Aorta (tissue), 5 donors: ENCODE results near the gene APH1A. TPM values are rescaled to one million over a fixed set of nuclear protein-coding genes. Genes with fewer than 3 reads are reported as not detected.
"Not testable (repeated sequence)": the region's sequence is repeated elsewhere in the genome, so short reads cannot be mapped to it uniquely, and the experiment has no call there.

ENCODE experiments used
- ATAC-seq: fragments of 200-7000 bp; cut with Tn5 transposase; one replicate; pipeline ENCODE4 v1.9.1; 2022; ENCODE audit warnings: moderate library complexity; ENCODE audit not compliant: low FRiP score
- DNase-seq, 2 donors: peaks; one replicate each; pipeline ENCODE4 v3.0.0-alpha.2; 2020
- H3K27ac ChIP-seq, 2 donors: one replicate each; pipeline ENCODE4 v1.5.1; 2013; ENCODE audit warnings: low read length in 2 of 2, mild to moderate bottlenecking in 2 of 2, moderate library complexity in 2 of 2, control low read depth in 1 of 2, inconsistent platforms in 1 of 2, low read depth in 1 of 2
- H3K27me3 ChIP-seq, 2 donors: one replicate each; pipeline ENCODE4 v1.6.1; 2013; ENCODE audit warnings: control low read depth in 1 of 2, low read length in 1 of 2, mild to moderate bottlenecking in 1 of 2, moderate library complexity in 1 of 2; ENCODE audit not compliant: insufficient read depth in 2 of 2, control insufficient read depth in 1 of 2
- H3K36me3 ChIP-seq, 2 donors: one replicate each; pipeline ENCODE4 v1.6.1; 2013; ENCODE audit warnings: control low read depth in 1 of 2, low read length in 1 of 2, mild to moderate bottlenecking in 1 of 2; ENCODE audit not compliant: insufficient read depth in 2 of 2, control insufficient read depth in 1 of 2
- H3K4me1 ChIP-seq, 2 donors: one replicate each; pipeline ENCODE4 v1.6.1; 2013; ENCODE audit warnings: low read length in 2 of 2, control low read depth in 1 of 2, mild to moderate bottlenecking in 1 of 2, moderate library complexity in 1 of 2; ENCODE audit not compliant: insufficient read depth in 2 of 2, control insufficient read depth in 1 of 2
- H3K4me3 ChIP-seq, 2 donors: one replicate each; pipeline ENCODE4 v1.5.1; 2013; ENCODE audit warnings: low read length in 2 of 2, control low read depth in 1 of 2, mild to moderate bottlenecking in 1 of 2
- H3K9me3 ChIP-seq: one replicate; pipeline ENCODE4 v1.6.1; 2013; ENCODE audit warnings: mild to moderate bottlenecking, low read length; ENCODE audit not compliant: control insufficient read depth
- WGBS, 2 donors: extraction: QIAGEN DNeasy Blood & Tissue Kit; methylation state at CpG; one replicate each; pipeline ENCODE4 v1.1.7; 2013; 5-methylcytosine and 5-hydroxymethylcytosine counted together
- intact Hi-C, 2 donors: fragments of 100-400 bp; cut with DNase I; formaldehyde crosslinking; loops; one replicate each; pipeline versions ENCODE4 v1.14.2 to v1.15.0; 2022
- polyA plus RNA-seq, 2 donors: library from polyadenylated mRNA; stranded (reverse); fragments of 200-250 nt; gene quantifications; one replicate each; pipeline ENCODE4 v1.2.3, GENCODE V29; 2013
- total RNA-seq, 2 donors: library from RNA; stranded (reverse); fragmentation: NEBNext Ultra II Directional; extraction: Animal tissue kit (Norgen Biotek cat#: 25700); gene quantifications; one replicate each; pipeline ENCODE4 v1.2.1, GENCODE V29; 2021
- donor health status: healthy with polysubstance abuse.
- donor health status: Bipolar disorder and iron deficiency.
- donor health status: DM: no; HTN: no; CAD: no.
- donor health status: DM: no; HTN: no; CAD: no.
- donor health status: DM: yes; HTN: yes; CAD: no.

The APH1A gene
- total and polyA plus RNA-seq, 4 donors: 67.8 to 82.9 (median 72.8) TPM

DNA sequence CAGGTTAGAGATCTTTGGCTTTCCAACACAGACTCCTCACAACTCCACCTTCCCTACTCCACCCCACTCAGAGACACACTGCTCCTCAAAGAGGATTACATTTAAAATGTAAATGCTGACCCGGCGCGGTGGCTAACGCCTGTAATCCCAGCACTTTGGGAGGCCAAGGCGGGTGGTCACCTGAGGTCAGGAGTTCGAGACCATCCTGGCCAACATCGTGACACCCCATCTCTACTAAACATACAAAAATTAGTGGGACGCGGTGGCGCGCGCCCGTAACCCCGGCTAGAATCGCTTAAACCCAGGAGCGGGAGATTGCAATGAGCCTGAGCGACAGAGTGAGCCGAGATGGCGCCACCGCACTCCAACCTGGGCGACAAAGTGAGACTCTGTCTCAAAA, 31.1 kb downstream of the APH1A start:
- no peaks in the 10 kb centered on the region for H3K36me3 ChIP-seq
- WGBS, 2 donors: 93 to 94% methylated on average over 21 of the region's 21 CpGs
- H3K4me3 ChIP-seq: no peak overlapping the region
- peak in 1 of 2 donors; percentile 52 for DNase-seq
- no peak for ATAC-seq
- H3K27me3 ChIP-seq: no peaks in the 10 kb centered on the region
- H3K27ac ChIP-seq: no peak overlapping the region
- intact Hi-C loops: no loop called here
- no peaks in the 10 kb centered on the region for H3K9me3 ChIP-seq
- no peaks in the 10 kb centered on the region for H3K4me1 ChIP-seq

DNA sequence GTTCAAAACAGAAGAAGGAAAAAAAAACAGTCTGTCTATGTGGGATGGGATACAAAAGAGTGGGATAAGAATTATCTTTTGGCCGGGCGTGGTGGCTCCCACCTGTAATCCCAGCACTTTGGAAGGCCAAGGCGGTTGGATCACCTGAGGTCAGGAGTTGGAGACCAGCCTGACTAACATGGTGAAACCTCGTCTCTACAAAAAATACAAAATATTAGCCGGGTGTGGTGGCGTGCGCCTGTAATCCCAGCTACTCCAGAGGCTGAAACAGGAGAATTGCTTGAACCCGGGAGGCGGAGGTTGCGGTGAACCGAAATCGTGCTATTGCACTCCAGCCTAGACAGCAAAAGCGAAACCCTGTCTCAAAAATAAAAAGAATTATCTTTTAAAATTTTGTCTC, 31.6 kb downstream of the APH1A start:
- H3K4me3 ChIP-seq, H3K27me3 ChIP-seq, H3K36me3 ChIP-seq, H3K9me3 ChIP-seq, DNase-seq, intact Hi-C loops, H3K4me1 ChIP-seq, ATAC-seq, H3K27ac ChIP-seq: not testable (repeated sequence)
- WGBS, 2 donors: 95% methylated on average over 13 of the region's 13 CpGs

DNA sequence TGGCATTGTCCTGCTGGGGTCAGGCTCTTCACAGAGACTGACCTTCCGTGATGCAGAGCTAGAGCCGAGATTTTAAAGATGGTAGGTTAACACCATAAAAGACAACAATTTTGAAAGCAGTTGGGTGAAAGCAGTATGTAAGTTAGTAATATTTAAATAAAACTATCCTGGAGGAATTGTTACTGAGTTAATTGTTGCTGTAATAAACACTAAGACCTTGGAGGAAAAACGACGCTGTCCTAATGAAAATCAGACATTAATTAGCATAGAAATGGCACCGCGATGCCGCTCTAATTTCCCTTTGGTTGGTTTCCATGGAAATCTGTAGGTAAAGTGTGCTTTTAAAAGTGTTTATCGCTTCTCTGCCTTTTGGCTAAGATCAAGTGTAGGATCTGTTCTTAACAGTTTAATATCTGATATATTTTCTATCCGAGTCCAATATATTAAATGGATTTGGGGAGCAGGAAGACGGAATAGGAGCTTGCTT, 32.2 kb downstream of the APH1A start:
- 27 to 31% methylated on average over 10 of the region's 10 CpGs for WGBS, 2 donors
- no peaks in the 10 kb centered on the region for H3K4me1 ChIP-seq
- no peaks in the 10 kb centered on the region for H3K27me3 ChIP-seq
- peak in 1 of 2 donors; percentile 15 for DNase-seq
- peak overlapping the region; percentile 32 to 61 for H3K4me3 ChIP-seq
- H3K27ac ChIP-seq: no peak overlapping the region
- H3K9me3 ChIP-seq: no peaks in the 10 kb centered on the region
- H3K36me3 ChIP-seq: no peaks in the 10 kb centered on the region
- no peak for ATAC-seq
- intact Hi-C loops: no loop called here

DNA sequence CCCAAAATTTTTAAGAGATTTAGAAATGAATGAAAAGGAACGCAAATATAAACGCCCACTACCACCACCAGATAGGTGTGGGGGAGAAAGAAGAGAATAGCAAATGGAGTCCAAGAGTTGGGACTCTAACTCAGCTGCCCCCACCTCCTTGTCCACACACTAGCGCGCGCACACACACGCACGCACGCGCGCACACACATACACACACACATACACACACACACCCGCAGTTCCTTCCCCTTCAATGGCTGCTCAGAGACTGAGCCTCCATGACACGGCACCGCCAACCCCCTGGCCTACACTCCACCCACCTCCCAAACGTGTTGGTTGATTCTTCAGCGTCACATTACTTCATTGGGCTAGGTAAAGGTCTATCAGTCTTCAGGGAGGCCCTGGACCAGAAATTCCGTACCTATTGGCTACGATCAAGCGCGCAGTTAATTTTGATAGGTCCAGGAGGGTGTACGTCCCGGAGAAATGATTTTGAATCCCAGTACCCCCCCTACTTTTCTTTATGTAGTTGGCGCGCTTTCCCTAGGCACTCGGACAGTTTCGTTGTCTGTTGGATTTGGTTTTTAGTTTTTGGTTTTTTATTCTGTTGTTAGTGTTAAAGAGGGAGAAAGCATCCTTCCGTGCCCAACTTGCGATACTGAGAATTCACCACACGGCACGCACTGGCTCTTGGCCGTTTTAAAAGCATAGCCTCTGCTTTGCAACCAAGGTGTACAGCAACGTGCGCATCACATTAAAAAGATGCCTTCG, 32.8 kb downstream of the APH1A start, which contains the start of gene ANP32E:
TSS of gene ANP32E (minus strand) at position 261 of the 762 bp plus-strand sequence. CDS start 326 bp downstream, outside the sequence.
- Histone ChIP-seq H3K27me3 (no peaks in the 10 kb centered on the region), H3K27ac (peak within 1 kb of the TSS; percentile 77 to 93), H3K4me1 (no peaks in the 10 kb centered on the region), H3K9me3 (no peaks in the 10 kb centered on the region), H3K36me3 (no peaks in the 10 kb centered on the region), H3K4me3 (peak within 1 kb of the TSS; percentile 90 to 94)
- ATAC-seq (peak; percentile 95), DNase-seq (peak; percentile 96 to 97)
- WGBS, 2 donors: 0 to 1% methylated on average over 33 of the region's 33 CpGs
- intact Hi-C loops: no loop called here

DNA sequence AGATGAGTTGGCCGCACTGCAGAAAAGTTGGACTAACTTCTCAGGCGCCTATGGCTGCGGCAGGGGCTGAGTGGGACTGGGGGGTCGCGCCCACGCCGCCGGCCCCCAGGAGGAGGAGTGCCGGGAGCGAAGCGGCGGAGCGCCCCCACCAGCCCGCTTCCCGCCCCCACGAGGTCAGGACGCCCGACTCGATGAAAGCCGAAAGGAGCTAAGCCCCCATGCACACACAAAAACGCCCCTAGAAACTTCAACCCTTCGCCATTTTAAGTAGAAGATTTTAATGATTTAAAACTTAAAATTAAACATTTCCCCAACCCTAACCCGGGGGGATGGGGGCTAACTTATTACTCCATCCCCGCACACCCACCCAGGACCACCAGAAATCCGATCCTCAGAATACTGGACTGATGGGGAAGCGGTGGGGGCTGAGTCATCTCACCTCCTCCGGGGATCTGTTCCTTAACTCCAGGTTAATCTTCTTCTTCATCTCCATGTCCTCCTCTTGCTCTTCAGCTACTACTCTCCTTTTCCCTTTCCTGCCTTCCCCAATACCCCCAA, 33.4 kb downstream of the APH1A start:
- Histone ChIP-seq H3K27ac (peak overlapping the region; percentile 77 to 93), H3K4me3 (peak overlapping the region; percentile 90 to 94), H3K9me3 (no peaks in the 10 kb centered on the region), H3K36me3 (no peaks in the 10 kb centered on the region), H3K27me3 (no peaks in the 10 kb centered on the region), H3K4me1 (no peaks in the 10 kb centered on the region)
- ATAC-seq (peak; percentile 42), DNase-seq (peak in 1 of 2 donors; percentile 77)
- WGBS, 2 donors: 0 to 1% methylated on average over 26 to 27 of the region's 27 CpGs
- intact Hi-C loops: no loop called here

DNA sequence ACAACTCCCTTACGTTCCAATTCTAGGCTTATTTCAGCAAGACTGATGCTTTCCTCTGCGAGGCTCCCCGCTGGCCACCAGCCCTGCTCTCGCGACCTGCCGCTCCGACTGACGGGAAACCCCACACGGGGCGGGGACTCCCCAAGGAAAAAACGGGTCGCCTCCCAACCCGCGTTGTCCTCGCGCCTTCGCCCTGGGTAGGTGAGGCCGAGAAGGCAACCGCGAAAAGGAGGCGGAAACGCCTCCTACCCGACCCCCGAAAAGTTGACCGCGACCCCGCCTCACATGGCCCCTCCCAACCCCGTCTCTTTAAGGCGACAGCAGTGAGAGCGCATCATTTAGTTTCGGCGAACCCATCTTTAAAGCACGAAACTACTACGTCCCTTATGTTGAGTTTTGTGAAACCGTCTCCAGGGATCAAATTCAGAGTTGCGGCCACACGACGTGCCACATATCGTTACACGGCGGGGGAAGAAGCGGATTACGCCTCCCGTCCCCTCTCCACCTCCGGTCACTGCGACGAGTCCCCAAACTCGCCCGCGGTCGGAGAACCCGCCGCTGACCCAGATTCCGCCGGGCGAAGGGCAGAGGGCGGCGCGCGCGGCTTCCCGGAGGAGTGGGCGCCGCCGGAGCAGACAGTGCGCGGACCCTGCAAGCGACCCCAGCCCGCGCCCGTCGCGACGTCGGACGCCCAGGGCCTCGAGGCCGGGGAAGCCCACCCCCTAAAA, 34.1 kb downstream of the APH1A start:
- no peaks in the 10 kb centered on the region for H3K9me3 ChIP-seq
- ATAC-seq (peak; percentile 88), DNase-seq (peak; percentile 93)
- H3K27me3 ChIP-seq: no peaks in the 10 kb centered on the region
- WGBS, 2 donors: 0% methylated on average over 78 of the region's 78 CpGs
- no peaks in the 10 kb centered on the region for H3K4me1 ChIP-seq
- H3K27ac ChIP-seq: peak overlapping the region; percentile 77 to 93
- peak overlapping the region; percentile 90 to 94 for H3K4me3 ChIP-seq
- no peaks in the 10 kb centered on the region for H3K36me3 ChIP-seq
- intact Hi-C loops: loop anchor here in 1 of 2 donors (5.0 kb wide), 1 partner anchor 72 kb away; no protein-coding TSS in a partner anchor

DNA sequence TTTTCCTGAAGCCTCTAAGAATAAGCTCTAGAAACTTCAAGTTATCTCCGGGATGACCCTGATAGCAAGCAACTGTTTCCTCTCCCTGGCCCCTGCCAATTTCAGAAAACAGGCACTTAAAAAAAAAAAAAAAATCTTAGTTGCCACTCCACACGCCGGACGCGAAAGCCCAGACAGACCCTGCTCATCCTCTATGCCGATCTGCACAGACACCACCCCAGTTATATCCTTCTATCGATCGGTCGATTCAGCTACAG, 34.6 kb downstream of the APH1A start:
- no peaks in the 10 kb centered on the region for H3K4me1 ChIP-seq
- WGBS, 2 donors: 0 to 1% methylated on average over 9 of the region's 9 CpGs
- no peak for ATAC-seq
- H3K27ac ChIP-seq: peak overlapping the region; percentile 39 to 93
- intact Hi-C loops: loop anchor here in 1 of 2 donors (5.0 kb wide), 1 partner anchor 72 kb away; no protein-coding TSS in a partner anchor
- H3K4me3 ChIP-seq: peak overlapping the region; percentile 90 to 94
- no peak for DNase-seq
- H3K36me3 ChIP-seq: no peaks in the 10 kb centered on the region
- no peaks in the 10 kb centered on the region for H3K27me3 ChIP-seq
- no peaks in the 10 kb centered on the region for H3K9me3 ChIP-seq

DNA sequence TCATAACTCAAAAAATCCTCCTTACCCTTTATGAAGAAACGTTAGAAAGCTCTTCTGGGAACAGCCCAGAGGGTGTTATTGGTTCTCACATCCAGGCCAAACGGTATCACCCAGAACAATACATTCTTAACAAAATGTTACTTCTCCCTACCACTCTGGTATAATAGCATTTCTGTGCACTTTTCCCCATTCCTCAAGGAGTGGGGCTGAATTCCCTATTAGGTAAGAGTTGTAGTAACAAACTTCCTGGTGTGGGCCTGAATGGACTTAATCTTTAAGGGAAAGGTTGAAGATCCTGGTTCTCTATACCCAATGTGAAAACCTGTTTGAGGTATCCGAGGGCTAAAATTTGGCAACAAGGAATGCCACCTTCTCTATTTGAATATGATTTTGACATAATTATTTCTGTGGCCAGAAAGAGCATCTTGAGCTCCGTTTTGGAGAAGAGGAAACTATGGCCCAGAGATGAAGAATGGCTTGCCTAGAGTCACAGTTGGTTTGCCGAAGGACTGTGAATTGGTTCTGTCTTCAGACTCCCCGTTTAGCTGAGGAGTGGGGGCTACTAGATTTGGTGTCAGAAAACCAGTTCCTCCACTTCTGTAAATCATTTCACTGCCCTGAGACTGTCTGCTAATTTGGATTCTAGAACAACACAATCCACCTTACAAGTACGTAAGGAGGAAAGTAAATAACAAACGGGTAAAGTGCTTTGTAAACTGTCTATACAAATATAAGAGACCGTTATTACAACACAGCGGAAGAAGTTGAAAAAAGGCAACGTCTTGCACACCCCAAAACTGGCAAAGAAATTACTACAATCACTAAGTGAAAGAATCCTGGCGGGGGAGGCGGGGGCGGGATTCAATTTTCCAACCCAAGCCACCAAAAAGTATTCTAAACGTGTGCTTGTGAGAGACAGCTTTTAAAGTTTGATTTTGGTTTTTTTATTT, 35.2 kb downstream of the APH1A start:
- H3K9me3 ChIP-seq: no peaks in the 10 kb centered on the region
- intact Hi-C loops: loop anchor here in 1 of 2 donors (5.0 kb wide), 1 partner anchor 71 kb away; no protein-coding TSS in a partner anchor
- 1 to 3% methylated on average over 15 of the region's 15 CpGs for WGBS, 2 donors

More for the DNA sequence above, 35.2 kb downstream of the APH1A start:
- Histone ChIP-seq H3K36me3 (no peaks in the 10 kb centered on the region), H3K4me3 (peak overlapping the region; percentile 90 to 94), H3K27ac (peak overlapping the region; percentile 39 to 93), H3K4me1 (no peaks in the 10 kb centered on the region), H3K27me3 (no peaks in the 10 kb centered on the region)
- ATAC-seq (no peak), DNase-seq (peak in 1 of 2 donors; percentile 68)
